DND-41 (cell line): ENCODE measurements around the gene USP12.

Experiments
- CTCF ChIP-seq: IDR thresholded peaks from 2 replicates; pipeline ENCODE4 v1.5.1; 2012; ENCODE audit warnings: borderline replicate concordance, low read length, moderate library complexity, mild to moderate bottlenecking; ENCODE audit not compliant: poor library complexity, severe bottlenecking; ENCODE audit errors: extremely low read depth
- EZH2 ChIP-seq: IDR thresholded peaks from 3 replicates; pipeline ENCODE4 v1.6.1; 2012; ENCODE audit warnings: borderline replicate concordance, low read depth, mild to moderate bottlenecking, moderate library complexity, low read length, inconsistent platforms; ENCODE audit not compliant: severe bottlenecking

GRCh38 chr13:27018344-27018861 lies 153.2 kb downstream of the USP12 start:
- TF ChIP-seq EZH2, result no peak
- TF ChIP-seq CTCF, result no peak
